DND-41 (cell line): ENCODE results near the gene COQ8B.

ENCODE experiments used
- CTCF ChIP-seq: IDR thresholded peaks from 2 replicates; pipeline ENCODE4 v1.5.1; 2012; ENCODE audit warnings: borderline replicate concordance, low read length, moderate library complexity, mild to moderate bottlenecking; ENCODE audit not compliant: poor library complexity, severe bottlenecking; ENCODE audit errors: extremely low read depth
- EZH2 ChIP-seq: IDR thresholded peaks from 3 replicates; pipeline ENCODE4 v1.6.1; 2012; ENCODE audit warnings: borderline replicate concordance, low read depth, mild to moderate bottlenecking, moderate library complexity, low read length, inconsistent platforms; ENCODE audit not compliant: severe bottlenecking

DNA sequence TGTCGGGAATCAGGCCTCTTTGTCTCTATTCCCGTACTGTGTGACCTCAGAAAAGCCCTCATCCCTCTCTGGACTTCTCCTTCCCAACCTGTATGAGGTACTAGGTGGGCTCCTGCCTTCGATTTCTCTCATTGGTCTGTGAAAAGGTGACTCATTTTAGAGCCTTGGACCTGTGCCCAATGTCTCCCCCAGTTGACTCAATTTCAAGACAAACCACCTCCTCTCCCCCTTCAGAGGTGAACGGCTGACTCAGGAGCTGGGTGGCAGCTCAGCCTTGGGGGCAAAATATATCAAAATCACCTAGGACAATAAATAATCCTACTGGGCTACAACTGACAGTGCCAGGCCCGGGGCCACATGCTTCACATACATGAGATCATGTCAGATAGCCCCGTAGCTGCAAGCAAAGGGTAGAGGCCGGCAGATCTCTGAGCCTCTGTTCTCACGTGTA is 630 bp downstream of the COQ8B start:
- TF ChIP-seq CTCF, result no peak
- TF ChIP-seq EZH2, result no peak
